HEK293 (cell line): ENCODE data around the gene SYDE2.
A peak's percentile ranks its signal among the peaks of the same experiment; 100 is the strongest.

Source experiments
- BCL11B ChIP-seq: fragments of 450-650 bp; formaldehyde crosslinking; IDR thresholded peaks from 2 replicates; pipeline ENCODE4 v1.5.1; 2016; ENCODE audit warnings: low read depth, missing biosample characterization, missing genetic modification characterization
- KLF10 ChIP-seq: fragments of 450-650 bp; IDR thresholded peaks from 2 replicates; pipeline ENCODE4 v1.5.1; 2018; ENCODE audit warnings: missing biosample characterization, mild to moderate bottlenecking, missing genetic modification characterization
- KLF8 ChIP-seq: fragments of 450-650 bp; formaldehyde crosslinking; IDR thresholded peaks from 2 replicates; pipeline ENCODE4 v1.5.1; 2016; ENCODE audit warnings: missing biosample characterization, missing genetic modification characterization
- MEIS1 ChIP-seq: sonication (generic); formaldehyde crosslinking; IDR thresholded peaks from 2 replicates; pipeline ENCODE4 v1.8.1; 2022; ENCODE audit warnings: missing genetic modification reagents, mild to moderate bottlenecking, borderline replicate concordance
- OVOL3 ChIP-seq: fragments of 450-650 bp; formaldehyde crosslinking; IDR thresholded peaks from 2 replicates; pipeline ENCODE4 v1.5.1; 2016; ENCODE audit warnings: missing biosample characterization, missing genetic modification characterization
- SP2 ChIP-seq: fragments of 450-650 bp; formaldehyde crosslinking; IDR thresholded peaks from 2 replicates; pipeline ENCODE4 v1.5.1; 2016; ENCODE audit warnings: missing biosample characterization, missing genetic modification characterization
- SP7 ChIP-seq: fragments of 450-650 bp; formaldehyde crosslinking; IDR thresholded peaks from 2 replicates; pipeline ENCODE4 v1.5.1; 2016; ENCODE audit warnings: missing biosample characterization, missing genetic modification characterization
- TRIM28 ChIP-seq: IDR thresholded peaks from 2 replicates; pipeline ENCODE4 v1.6.1; 2011; ENCODE audit warnings: low read length, control low read depth, borderline replicate concordance
- YY1 ChIP-seq: fragments of 450-650 bp; formaldehyde crosslinking; IDR thresholded peaks from 2 replicates; pipeline ENCODE4 v1.5.1; 2018; ENCODE audit warnings: missing biosample characterization, missing genetic modification characterization
- ZBTB10 ChIP-seq: fragments of 450-650 bp; formaldehyde crosslinking; IDR thresholded peaks from 2 replicates; pipeline ENCODE4 v1.5.1; 2016; ENCODE audit warnings: missing biosample characterization, missing genetic modification characterization
- ZBTB17 ChIP-seq: fragments of 450-650 bp; formaldehyde crosslinking; IDR thresholded peaks from 2 replicates; pipeline ENCODE4 v1.5.1; 2016; ENCODE audit warnings: missing biosample characterization, missing genetic modification characterization
- ZBTB20 ChIP-seq: fragments of 450-650 bp; formaldehyde crosslinking; IDR thresholded peaks from 2 replicates; pipeline ENCODE4 v1.5.1; 2016; ENCODE audit warnings: missing biosample characterization, missing genetic modification characterization
- ZBTB48 ChIP-seq: fragments of 450-650 bp; formaldehyde crosslinking; IDR thresholded peaks from 2 replicates; pipeline ENCODE4 v1.5.1; 2016; ENCODE audit warnings: missing biosample characterization, missing genetic modification characterization
- ZFHX2 ChIP-seq: fragments of 450-650 bp; formaldehyde crosslinking; conservative IDR thresholded peaks from 2 replicates; pipeline ENCODE4 v1.5.1; 2016; ENCODE audit warnings: missing biosample characterization, missing genetic modification characterization
- ZIC2 ChIP-seq: fragments of 450-650 bp; formaldehyde crosslinking; IDR thresholded peaks from 2 replicates; pipeline ENCODE4 v1.5.1; 2016; ENCODE audit warnings: missing biosample characterization, missing genetic modification characterization
- ZNF10 ChIP-seq: fragments of 450-650 bp; formaldehyde crosslinking; IDR thresholded peaks from 2 replicates; pipeline ENCODE4 v1.5.1; 2017; ENCODE audit warnings: missing biosample characterization, missing genetic modification characterization
- ZNF184 ChIP-seq: fragments of 450-650 bp; IDR thresholded peaks from 2 replicates; pipeline ENCODE4 v1.5.1; 2018; ENCODE audit warnings: missing biosample characterization, mild to moderate bottlenecking, missing genetic modification characterization
- ZNF266 ChIP-seq: fragments of 450-650 bp; formaldehyde crosslinking; IDR thresholded peaks from 2 replicates; pipeline ENCODE4 v1.5.1; 2016; ENCODE audit warnings: missing biosample characterization, missing genetic modification characterization, low read depth
- ZNF274 ChIP-seq, 2 experiments: fragments of 200-500 bp in 1 of 2; fragments of 450-650 bp in 1 of 2; sonication (Bioruptor generic) in 1 of 2; formaldehyde crosslinking in 1 of 2; IDR thresholded peaks; 2 replicates each; pipeline versions ENCODE4 v1.5.1 to v1.6.1; 2014 to 2016; ENCODE audit warnings: borderline replicate concordance in 1 of 2, inconsistent platforms in 1 of 2, low read length in 1 of 2, missing biosample characterization in 1 of 2, missing genetic modification characterization in 1 of 2
- ZNF549 ChIP-seq: fragments of 450-650 bp; IDR thresholded peaks from 2 replicates; pipeline ENCODE4 v1.5.1; 2018; ENCODE audit warnings: missing biosample characterization, missing genetic modification characterization, mild to moderate bottlenecking, inconsistent platforms, moderate library complexity
- ZNF560 ChIP-seq: fragments of 450-650 bp; formaldehyde crosslinking; IDR thresholded peaks from 2 replicates; pipeline ENCODE4 v1.5.1; 2017; ENCODE audit warnings: missing biosample characterization, missing genetic modification characterization, borderline replicate concordance
- ZNF596 ChIP-seq: fragments of 450-650 bp; IDR thresholded peaks from 2 replicates; pipeline ENCODE4 v1.5.0; 2018; ENCODE audit warnings: missing biosample characterization, mild to moderate bottlenecking, missing genetic modification characterization, moderate library complexity
- ZNF660 ChIP-seq: fragments of 450-650 bp; IDR thresholded peaks from 2 replicates; pipeline ENCODE4 v1.5.1; 2018; ENCODE audit warnings: missing biosample characterization, mild to moderate bottlenecking, missing genetic modification characterization
- ZNF677 ChIP-seq: fragments of 450-650 bp; IDR thresholded peaks from 2 replicates; pipeline ENCODE4 v1.5.0; 2018; ENCODE audit warnings: missing biosample characterization, mild to moderate bottlenecking, missing genetic modification characterization, moderate library complexity
- ZNF76 ChIP-seq: fragments of 450-650 bp; formaldehyde crosslinking; IDR thresholded peaks from 2 replicates; pipeline ENCODE4; 2016; ENCODE audit warnings: low read depth, missing biosample characterization, missing genetic modification characterization, borderline replicate concordance
- ZSCAN16 ChIP-seq: fragments of 450-650 bp; formaldehyde crosslinking; IDR thresholded peaks from 2 replicates; pipeline ENCODE4 v1.5.1; 2016; ENCODE audit warnings: missing biosample characterization, missing genetic modification characterization
- ZSCAN30 ChIP-seq: fragments of 450-650 bp; IDR thresholded peaks from 2 replicates; pipeline ENCODE4 v1.5.1; 2018; ENCODE audit warnings: missing biosample characterization, mild to moderate bottlenecking, missing genetic modification characterization, moderate library complexity
- ZSCAN5A ChIP-seq: fragments of 450-650 bp; formaldehyde crosslinking; IDR thresholded peaks from 2 replicates; pipeline ENCODE4 v1.5.1; 2016; ENCODE audit warnings: missing biosample characterization, missing genetic modification characterization
- TF ChIP-seq, protein P1 (sequence below): fragments of 450-650 bp; formaldehyde crosslinking; IDR thresholded peaks from 2 replicates; pipeline ENCODE4 v1.5.1; 2016; ENCODE audit warnings: missing biosample characterization, missing genetic modification characterization
- TF ChIP-seq, protein P2 (sequence below): fragments of 450-650 bp; formaldehyde crosslinking; IDR thresholded peaks from 2 replicates; pipeline ENCODE4 v1.5.1; 2016; ENCODE audit warnings: missing biosample characterization, missing genetic modification characterization
- TF ChIP-seq, protein P3 (sequence below): fragments of 450-650 bp; formaldehyde crosslinking; IDR thresholded peaks from 2 replicates; pipeline ENCODE4 v1.5.1; 2017; ENCODE audit warnings: missing biosample characterization, missing genetic modification characterization

SYDE2 gene

GRCh38 chr1:85200463-85201339 is at the start of gene SYDE2 (continued):
- TF ChIP-seq ZNF560 (no peak), ZBTB10 (tag by site-specific recombination) (0 out of 2 replicates have a peak, but pooled peaks have one; percentile 25), OVOL3 (no peak), ZSCAN16 (no peak), KLF10 (tag by site-specific recombination) (peak; percentile 91), ZFHX2 (tag by site-specific recombination) (peak; percentile 95), ZNF677 (tag by site-specific recombination) (0 out of 2 replicates have a peak, but pooled peaks have one; percentile 21), TRIM28 (no peak), ZNF274 (IDR thresholded peaks at IDR 0.05; ENCODE audit: low read length) (no peak), ZNF274 (tag by site-specific recombination; IDR thresholded peaks at IDR 0.05; ENCODE audit: borderline replicate concordance) (no peak), KLF8 (tag by site-specific recombination) (peak; percentile 87), MEIS1 (CRISPR knock-in tag) (0 out of 2 replicates have a peak, but pooled peaks have one; percentile 46), ZNF76 (tag by site-specific recombination) (peak; percentile 23; the same call in 1 of the 2 replicates), ZNF660 (tag by site-specific recombination) (peak; percentile 70; the same call in 1 of the 2 replicates), ZNF549 (tag by site-specific recombination) (no peak), ZSCAN30 (tag by site-specific recombination) (peak; percentile 81; the same call in 1 of the 2 replicates), ZNF596 (peak; percentile 63; the same call in 1 of the 2 replicates), ZBTB20 (tag by site-specific recombination) (peak; percentile 40), ZNF266 (tag by site-specific recombination) (no peak), ZSCAN5A (tag by site-specific recombination) (no peak; the same call in 1 of the 2 replicates), ZBTB48 (tag by site-specific recombination) (peak; percentile 54; the same call in 1 of the 2 replicates), ZIC2 (peak; percentile 81), SP7 (tag by site-specific recombination) (peak; percentile 19; the same call in 1 of the 2 replicates), BCL11B (peak; percentile 25; the same call in 1 of the 2 replicates), YY1 (tag by site-specific recombination) (0 out of 2 replicates have a peak, but pooled peaks have one; percentile 47), ZBTB17 (tag by site-specific recombination) (peak; percentile 69), ZNF10 (tag by site-specific recombination) (no peak), SP2 (peak; percentile 86), ZNF184 (no peak)
- TF ChIP-seq, protein P1, sequence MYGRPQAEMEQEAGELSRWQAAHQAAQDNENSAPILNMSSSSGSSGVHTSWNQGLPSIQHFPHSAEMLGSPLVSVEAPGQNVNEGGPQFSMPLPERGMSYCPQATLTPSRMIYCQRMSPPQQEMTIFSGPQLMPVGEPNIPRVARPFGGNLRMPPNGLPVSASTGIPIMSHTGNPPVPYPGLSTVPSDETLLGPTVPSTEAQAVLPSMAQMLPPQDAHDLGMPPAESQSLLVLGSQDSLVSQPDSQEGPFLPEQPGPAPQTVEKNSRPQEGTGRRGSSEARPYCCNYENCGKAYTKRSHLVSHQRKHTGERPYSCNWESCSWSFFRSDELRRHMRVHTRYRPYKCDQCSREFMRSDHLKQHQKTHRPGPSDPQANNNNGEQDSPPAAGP (tag by site-specific recombination) = no peak; the same call in 1 of the 2 replicates
- TF ChIP-seq, protein P2, sequence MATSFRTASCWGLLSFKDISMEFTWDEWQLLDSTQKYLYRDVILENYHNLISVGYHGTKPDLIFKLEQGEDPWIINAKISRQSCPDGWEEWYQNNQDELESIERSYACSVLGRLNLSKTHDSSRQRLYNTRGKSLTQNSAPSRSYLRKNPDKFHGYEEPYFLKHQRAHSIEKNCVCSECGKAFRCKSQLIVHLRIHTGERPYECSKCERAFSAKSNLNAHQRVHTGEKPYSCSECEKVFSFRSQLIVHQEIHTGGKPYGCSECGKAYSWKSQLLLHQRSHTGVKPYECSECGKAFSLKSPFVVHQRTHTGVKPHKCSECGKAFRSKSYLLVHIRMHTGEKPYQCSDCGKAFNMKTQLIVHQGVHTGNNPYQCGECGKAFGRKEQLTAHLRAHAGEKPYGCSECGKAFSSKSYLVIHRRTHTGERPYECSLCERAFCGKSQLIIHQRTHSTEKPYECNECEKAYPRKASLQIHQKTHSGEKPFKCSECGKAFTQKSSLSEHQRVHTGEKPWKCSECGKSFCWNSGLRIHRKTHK (tag by site-specific recombination) = no peak
- TF ChIP-seq, protein P3, sequence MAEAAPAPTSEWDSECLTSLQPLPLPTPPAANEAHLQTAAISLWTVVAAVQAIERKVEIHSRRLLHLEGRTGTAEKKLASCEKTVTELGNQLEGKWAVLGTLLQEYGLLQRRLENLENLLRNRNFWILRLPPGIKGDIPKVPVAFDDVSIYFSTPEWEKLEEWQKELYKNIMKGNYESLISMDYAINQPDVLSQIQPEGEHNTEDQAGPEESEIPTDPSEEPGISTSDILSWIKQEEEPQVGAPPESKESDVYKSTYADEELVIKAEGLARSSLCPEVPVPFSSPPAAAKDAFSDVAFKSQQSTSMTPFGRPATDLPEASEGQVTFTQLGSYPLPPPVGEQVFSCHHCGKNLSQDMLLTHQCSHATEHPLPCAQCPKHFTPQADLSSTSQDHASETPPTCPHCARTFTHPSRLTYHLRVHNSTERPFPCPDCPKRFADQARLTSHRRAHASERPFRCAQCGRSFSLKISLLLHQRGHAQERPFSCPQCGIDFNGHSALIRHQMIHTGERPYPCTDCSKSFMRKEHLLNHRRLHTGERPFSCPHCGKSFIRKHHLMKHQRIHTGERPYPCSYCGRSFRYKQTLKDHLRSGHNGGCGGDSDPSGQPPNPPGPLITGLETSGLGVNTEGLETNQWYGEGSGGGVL = peak; percentile 82
